ENCODE data around the gene CCDC80.
"Not testable (repeated sequence)": the region's sequence is repeated elsewhere in the genome, so short reads cannot be mapped to it uniquely, and the experiment has no call there.

Gene CCDC80

DNA sequence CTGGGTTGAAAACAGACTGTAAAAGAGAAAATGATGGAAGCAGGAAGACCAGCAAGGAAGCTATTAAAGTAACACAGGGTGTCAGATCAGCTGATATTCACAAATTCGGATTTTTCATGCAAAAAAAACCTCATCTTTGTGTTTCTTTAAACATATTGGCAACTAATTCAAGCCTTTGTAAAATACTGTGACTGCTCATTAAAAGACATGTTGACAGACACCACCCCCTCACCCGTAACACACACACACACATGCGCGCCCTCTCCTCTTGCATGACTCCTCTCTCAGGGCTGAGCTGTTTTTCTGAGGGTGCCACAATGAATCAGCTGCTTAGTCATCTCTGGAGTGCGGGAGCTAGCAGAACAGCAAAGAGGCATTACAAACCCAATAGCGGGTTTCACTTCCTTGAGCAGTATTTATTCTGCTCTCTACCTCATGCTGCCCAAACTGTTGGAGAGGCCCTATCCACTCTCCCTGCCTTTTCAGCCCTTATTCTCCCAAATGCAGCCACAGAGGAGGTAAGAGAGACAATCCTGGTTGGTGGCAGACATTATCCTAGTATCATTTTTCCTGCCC is 35.8 kb upstream of the CCDC80 start:
- peaks cover 62% of the 10 kb centered on the region for H3K4me1 Mint-ChIP-seq
- H3K27me3 Mint-ChIP-seq, result no peaks in the 10 kb centered on the region
- peaks cover 4% of the 10 kb centered on the region for H3K36me3 Mint-ChIP-seq (ENCODE audit: insufficient read depth)
- peak overlapping the region; percentile 25 for H3K4me3 Mint-ChIP-seq
- DNase-seq (ENCODE audit: low spot score in 2 of 2), result peak; percentile 22 to 72
- ATAC-seq (replicated peaks; ENCODE audit: extremely low read depth, poor library complexity, severe bottlenecking), result peak; percentile 72
- no peaks in the 10 kb centered on the region for H3K9me3 Mint-ChIP-seq
- peak overlapping the region; percentile 88 for H3K27ac Mint-ChIP-seq (ENCODE audit: low read depth)

DNA sequence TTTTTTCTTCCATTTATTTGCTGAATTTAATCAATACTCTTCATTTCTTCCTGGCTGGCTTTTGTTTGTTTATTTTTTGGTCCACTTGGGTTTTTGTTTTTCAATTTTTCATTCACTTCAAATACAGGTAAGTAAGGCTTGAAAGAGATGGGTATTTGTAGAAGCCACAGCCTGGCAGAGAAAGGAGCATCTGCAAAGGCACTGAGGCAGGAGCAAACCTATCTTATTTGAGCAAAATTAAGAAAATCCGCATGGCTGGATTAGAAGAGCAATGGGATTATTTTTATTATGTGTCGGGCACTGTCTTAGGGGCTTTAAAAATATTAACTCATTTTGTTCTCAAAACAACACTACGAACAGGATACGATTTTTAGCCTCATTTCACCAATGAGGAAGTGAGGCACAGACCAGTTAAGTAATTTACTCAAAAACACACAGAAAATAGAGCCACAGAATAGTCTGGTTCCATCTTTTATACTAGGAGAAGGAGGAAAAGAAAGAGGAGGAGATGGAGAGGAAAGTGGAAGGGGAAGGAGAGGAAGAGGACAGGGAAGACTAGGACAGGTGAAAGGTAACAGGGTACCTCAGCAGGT is 35.1 kb upstream of the CCDC80 start:
- Mint-ChIP-seq H3K9me3 (no peaks in the 10 kb centered on the region), H3K27ac (ENCODE audit: low read depth) (peak overlapping the region; percentile 88), H3K36me3 (ENCODE audit: insufficient read depth) (peaks cover 4% of the 10 kb centered on the region), H3K27me3 (no peaks in the 10 kb centered on the region), H3K4me3 (peak overlapping the region; percentile 25), H3K4me1 (peaks cover 67% of the 10 kb centered on the region)
- DNase-seq (ENCODE audit: low spot score in 2 of 2) (no peak), ATAC-seq (replicated peaks; ENCODE audit: extremely low read depth, poor library complexity, severe bottlenecking) (no peak)

DNA sequence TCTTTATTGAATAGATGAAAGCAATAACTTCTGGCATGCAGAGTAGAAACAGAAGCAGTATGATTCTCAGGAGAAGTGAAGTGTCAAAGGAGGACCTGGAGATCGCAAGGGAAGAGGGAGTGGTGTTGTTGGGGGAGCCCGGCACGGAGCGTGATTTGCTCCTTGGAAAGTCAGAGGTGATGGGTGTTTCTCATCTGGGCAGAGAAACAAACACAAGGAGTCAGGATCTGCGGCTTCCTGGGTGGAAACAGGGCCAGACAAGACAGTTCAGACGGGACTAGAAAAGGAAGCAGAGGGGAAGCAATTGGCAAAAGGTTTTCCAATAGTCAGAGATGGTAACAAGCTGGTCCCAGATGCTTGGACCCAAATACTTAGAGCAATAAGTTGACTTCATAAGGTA is 34.4 kb upstream of the CCDC80 start:
- no peak overlapping the region for H3K4me3 Mint-ChIP-seq
- DNase-seq (ENCODE audit: low spot score in 2 of 2), result no peak
- H3K27me3 Mint-ChIP-seq, result no peaks in the 10 kb centered on the region
- H3K4me1 Mint-ChIP-seq, result peaks cover 73% of the 10 kb centered on the region
- no peak for ATAC-seq (replicated peaks; ENCODE audit: extremely low read depth, poor library complexity, severe bottlenecking)
- peaks cover 4% of the 10 kb centered on the region for H3K36me3 Mint-ChIP-seq (ENCODE audit: insufficient read depth)
- no peaks in the 10 kb centered on the region for H3K9me3 Mint-ChIP-seq
- peak overlapping the region; percentile 88 for H3K27ac Mint-ChIP-seq (ENCODE audit: low read depth)

DNA sequence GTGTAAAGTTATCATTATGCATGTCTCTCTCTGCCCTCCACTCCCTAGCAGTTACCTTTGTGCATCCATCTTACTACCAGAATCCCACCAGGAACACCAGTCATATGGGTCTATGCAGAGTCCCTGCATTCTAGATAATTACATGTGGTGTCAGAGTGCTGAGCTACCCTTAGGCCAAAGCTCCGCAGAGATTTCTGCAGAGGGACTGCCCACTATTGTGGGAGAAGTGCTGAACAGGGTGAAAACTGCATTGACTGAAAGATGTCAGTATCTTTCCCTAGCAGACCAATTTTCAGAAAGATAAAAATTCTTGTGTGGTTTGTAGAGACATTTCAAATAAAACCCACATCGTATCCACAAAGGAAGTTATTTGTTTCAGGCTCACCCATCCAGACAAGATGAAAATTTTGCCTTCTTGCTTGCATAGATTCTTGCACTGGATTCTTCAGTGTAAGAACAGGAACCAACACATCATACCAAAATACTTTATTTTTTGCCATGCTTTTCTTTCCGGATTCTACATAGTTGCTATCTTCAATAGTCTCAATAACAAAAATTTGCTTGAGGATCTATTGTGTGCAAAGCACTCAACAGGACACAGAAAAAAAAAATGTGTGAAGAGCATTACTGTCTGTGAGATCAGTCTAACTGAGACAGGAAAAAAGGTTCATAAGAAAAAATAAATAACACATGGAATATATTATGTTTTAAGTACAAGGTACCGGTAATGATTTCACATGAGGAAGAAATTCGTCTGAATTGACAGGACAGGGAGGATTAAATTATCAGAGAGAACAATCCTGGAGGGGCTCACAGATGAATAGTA is 32.0 kb upstream of the CCDC80 start:
- peaks cover 81% of the 10 kb centered on the region for H3K4me1 Mint-ChIP-seq
- peak overlapping the region; percentile 92 for H3K27ac Mint-ChIP-seq (ENCODE audit: low read depth)
- peak overlapping the region; percentile 44 for H3K4me3 Mint-ChIP-seq
- DNase-seq (ENCODE audit: low spot score in 2 of 2) (peak in 1 of 2 donors; percentile 16), ATAC-seq (replicated peaks; ENCODE audit: extremely low read depth, poor library complexity, severe bottlenecking) (peak; percentile 53)
- H3K27me3 Mint-ChIP-seq, result no peaks in the 10 kb centered on the region
- peaks cover 3% of the 10 kb centered on the region for H3K36me3 Mint-ChIP-seq (ENCODE audit: insufficient read depth)
- H3K9me3 Mint-ChIP-seq, result no peaks in the 10 kb centered on the region

DNA sequence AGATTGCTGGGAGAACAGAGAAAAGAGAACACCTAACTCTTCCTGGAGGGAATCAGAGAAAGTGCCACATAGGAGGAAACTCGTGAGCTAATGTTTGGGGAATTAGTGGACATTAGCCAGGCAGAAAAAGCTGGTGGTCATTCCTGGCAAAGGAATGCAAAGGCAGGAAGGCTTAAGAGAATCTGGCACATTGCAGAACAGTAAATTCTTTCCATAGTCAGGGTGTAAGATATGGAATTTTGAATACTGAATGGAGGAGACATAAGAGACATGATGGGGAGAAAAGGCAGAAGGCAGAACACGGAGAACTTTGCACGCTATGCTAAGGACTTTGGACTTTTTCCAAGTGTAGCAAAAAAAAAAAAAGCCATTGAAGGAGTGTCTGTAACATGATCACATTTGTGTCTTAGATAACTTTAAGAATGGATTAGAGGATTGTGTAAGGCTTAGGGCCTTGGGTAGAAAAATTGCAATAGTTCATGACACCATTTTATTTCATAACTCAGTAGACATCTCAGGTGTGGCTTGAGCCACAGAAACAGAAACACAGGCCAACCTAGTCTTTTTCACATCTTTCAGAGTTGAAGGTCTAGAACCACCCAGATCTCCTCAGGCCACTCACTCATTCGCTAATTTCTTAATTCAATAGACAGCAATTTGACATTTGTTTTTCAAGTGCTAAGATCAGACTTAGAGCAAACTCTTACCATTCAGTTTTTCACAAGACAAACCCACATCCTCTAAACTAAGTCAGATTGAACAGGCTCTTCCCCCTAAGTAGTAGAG is 31.2 kb upstream of the CCDC80 start:
- Mint-ChIP-seq H3K36me3 (ENCODE audit: insufficient read depth) (peaks cover 3% of the 10 kb centered on the region), H3K4me3 (peak overlapping the region; percentile 44), H3K4me1 (peaks cover 81% of the 10 kb centered on the region), H3K9me3 (no peaks in the 10 kb centered on the region), H3K27ac (ENCODE audit: low read depth) (peak overlapping the region; percentile 92), H3K27me3 (no peaks in the 10 kb centered on the region)
- peak; percentile 78 for ATAC-seq (replicated peaks; ENCODE audit: extremely low read depth, poor library complexity, severe bottlenecking)
- DNase-seq (ENCODE audit: low spot score in 2 of 2), result peak in 1 of 2 donors; percentile 17

DNA sequence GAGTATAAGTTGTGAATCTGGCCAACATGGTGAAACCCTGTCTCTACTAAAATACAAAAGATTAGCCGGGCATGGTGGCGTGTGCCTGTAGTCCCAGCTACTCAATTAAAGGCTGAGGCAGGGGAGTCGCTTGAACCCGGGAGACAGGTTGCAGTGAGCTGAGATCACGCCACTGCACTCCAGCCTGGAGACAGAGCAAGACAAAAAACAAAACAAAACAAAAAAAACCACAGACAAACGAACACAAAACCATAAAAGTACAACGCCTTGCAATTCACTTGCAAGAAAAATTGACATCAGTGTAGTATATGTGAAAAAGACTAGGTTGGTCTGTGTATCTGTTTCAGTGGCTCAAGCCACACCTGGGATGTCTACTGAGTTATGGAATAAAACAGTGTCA is 29.9 kb upstream of the CCDC80 start:
- no peaks in the 10 kb centered on the region for H3K27me3 Mint-ChIP-seq
- H3K4me3 Mint-ChIP-seq, result peak overlapping the region; percentile 44
- peaks cover 70% of the 10 kb centered on the region for H3K4me1 Mint-ChIP-seq
- peak overlapping the region; percentile 82 for H3K27ac Mint-ChIP-seq (ENCODE audit: low read depth)
- no peak for ATAC-seq (replicated peaks; ENCODE audit: extremely low read depth, poor library complexity, severe bottlenecking)
- H3K36me3 Mint-ChIP-seq (ENCODE audit: insufficient read depth), result peaks cover 3% of the 10 kb centered on the region
- no peaks in the 10 kb centered on the region for H3K9me3 Mint-ChIP-seq
- DNase-seq (ENCODE audit: low spot score in 2 of 2), result no peak

DNA sequence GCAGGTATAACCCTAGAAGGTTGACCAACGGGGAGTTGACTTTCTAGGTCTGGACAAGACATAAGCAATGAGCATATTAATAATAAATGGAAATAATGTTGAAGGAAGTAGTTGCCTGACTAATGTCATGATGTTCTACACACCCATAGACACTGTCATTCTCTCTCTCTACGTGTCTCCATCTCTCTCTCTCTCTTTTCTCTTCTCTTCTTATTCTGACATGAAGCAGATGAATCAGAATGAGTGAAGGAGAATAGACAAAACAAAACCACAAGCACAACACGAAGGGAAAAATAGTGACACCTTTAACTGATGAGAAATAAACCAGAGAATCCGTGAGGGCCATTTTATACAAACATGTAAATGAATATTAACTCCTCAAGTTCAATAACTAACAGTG is 26.7 kb upstream of the CCDC80 start:
- Mint-ChIP-seq H3K4me3 (no peak overlapping the region), H3K27me3 (no peaks in the 10 kb centered on the region), H3K4me1 (peaks cover 40% of the 10 kb centered on the region), H3K9me3 (no peaks in the 10 kb centered on the region), H3K36me3 (ENCODE audit: insufficient read depth) (peaks cover 1% of the 10 kb centered on the region), H3K27ac (ENCODE audit: low read depth) (peak overlapping the region; percentile 5)
- no peak for DNase-seq (ENCODE audit: low spot score in 2 of 2)
- no peak for ATAC-seq (replicated peaks; ENCODE audit: extremely low read depth, poor library complexity, severe bottlenecking)

DNA sequence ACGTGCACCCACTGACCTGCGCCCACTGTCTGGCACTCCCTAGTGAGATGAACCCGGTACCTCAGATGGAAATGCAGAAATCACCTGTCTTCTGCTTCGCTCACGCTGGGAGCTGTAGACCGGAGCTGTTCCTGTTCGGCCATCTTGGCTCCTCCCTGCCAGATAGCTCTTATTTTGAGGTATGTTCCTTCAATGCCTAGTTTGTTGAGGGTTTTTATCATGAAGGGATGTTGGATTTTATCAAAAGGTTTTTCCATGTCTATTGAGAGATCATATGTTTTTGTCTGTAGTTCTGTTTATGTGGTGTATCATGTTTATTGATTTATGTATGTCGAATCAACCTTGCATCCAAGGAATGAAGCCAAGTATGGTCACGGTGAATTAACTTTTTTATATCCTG is 24.1 kb upstream of the CCDC80 start:
- not testable (repeated sequence) for H3K27me3 Mint-ChIP-seq; ATAC-seq (replicated peaks; ENCODE audit: extremely low read depth, poor library complexity, severe bottlenecking)

DNA sequence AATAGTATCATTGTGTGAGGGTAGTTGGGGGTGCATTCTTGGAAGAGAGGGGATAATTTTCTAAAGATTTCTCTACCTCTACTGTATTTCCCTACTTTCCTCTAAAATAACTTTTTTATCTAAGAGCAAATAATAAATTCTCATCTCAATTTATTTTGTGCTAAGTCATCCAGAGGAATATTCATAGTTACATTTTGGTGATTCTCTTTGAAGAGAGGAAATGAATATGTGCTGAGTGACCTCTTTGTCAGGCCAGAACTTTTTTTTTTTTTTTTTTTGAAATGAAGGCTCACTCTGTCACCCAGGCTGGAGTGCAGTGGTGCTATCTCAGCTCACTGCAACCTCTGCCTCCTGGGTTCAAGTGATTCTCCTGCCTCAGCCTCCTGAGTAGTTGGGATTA is 15.1 kb upstream of the CCDC80 start:
- Mint-ChIP-seq H3K4me1 (peaks cover 5% of the 10 kb centered on the region), H3K27ac (ENCODE audit: low read depth) (no peak overlapping the region), H3K4me3 (no peak overlapping the region), H3K9me3 (no peaks in the 10 kb centered on the region), H3K36me3 (ENCODE audit: insufficient read depth) (no peaks in the 10 kb centered on the region), H3K27me3 (no peaks in the 10 kb centered on the region)
- ATAC-seq (replicated peaks; ENCODE audit: extremely low read depth, poor library complexity, severe bottlenecking), result no peak
- DNase-seq (ENCODE audit: low spot score in 2 of 2), result no peak

More for the DNA sequence above, 24.1 kb upstream of the CCDC80 start:
- not testable (repeated sequence) for H3K9me3 Mint-ChIP-seq; H3K4me3 Mint-ChIP-seq; DNase-seq (ENCODE audit: low spot score in 2 of 2); H3K36me3 Mint-ChIP-seq (ENCODE audit: insufficient read depth); H3K27ac Mint-ChIP-seq (ENCODE audit: low read depth)
- peaks cover 17% of the 10 kb centered on the region for H3K4me1 Mint-ChIP-seq

DNA sequence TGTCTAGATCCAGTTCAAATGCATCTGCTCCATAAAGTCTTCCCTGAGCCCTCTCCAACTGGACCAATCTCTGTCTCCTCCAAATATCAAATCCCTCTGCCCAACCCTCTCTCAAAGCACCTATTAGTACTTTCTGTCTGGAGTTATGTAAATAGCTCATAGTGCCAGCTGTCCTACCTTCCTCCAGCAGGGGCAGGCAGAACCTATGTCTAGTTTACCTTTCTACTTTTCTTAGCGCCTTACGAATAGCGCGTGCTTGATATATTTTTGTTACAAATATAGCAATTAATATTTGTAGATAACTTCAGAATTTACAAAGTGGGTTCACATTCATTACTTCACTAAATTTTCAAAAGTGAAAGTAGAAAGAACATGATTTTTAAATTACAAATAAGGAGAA is 14.0 kb upstream of the CCDC80 start:
- H3K27me3 Mint-ChIP-seq, result no peaks in the 10 kb centered on the region
- no peak for DNase-seq (ENCODE audit: low spot score in 2 of 2)
- H3K9me3 Mint-ChIP-seq, result no peaks in the 10 kb centered on the region
- no peak overlapping the region for H3K4me3 Mint-ChIP-seq
- no peaks in the 10 kb centered on the region for H3K36me3 Mint-ChIP-seq (ENCODE audit: insufficient read depth)
- ATAC-seq (replicated peaks; ENCODE audit: extremely low read depth, poor library complexity, severe bottlenecking), result no peak
- H3K27ac Mint-ChIP-seq (ENCODE audit: low read depth), result no peak overlapping the region
- H3K4me1 Mint-ChIP-seq, result peaks cover 5% of the 10 kb centered on the region

DNA sequence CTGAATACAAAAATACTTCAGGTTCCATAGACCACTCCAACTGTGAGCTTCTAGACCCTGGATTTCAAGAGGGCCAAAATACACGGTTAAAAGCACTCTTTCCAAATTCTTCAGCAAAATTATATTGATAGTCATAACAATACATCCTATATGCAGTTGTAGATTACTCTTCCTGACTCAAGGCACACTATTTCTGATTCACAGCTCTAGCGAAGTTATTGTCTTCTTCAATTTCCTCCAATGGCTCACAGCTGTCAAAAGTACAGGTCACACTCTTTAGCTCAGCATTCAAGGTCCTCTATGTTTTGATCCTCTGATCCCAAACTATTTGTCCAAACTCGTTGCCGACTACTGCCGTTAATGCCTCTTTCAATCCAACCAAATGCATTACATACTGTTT is 13.5 kb upstream of the CCDC80 start:
- Mint-ChIP-seq H3K36me3 (ENCODE audit: insufficient read depth) (no peaks in the 10 kb centered on the region), H3K9me3 (no peaks in the 10 kb centered on the region), H3K27ac (ENCODE audit: low read depth) (no peak overlapping the region), H3K27me3 (no peaks in the 10 kb centered on the region), H3K4me3 (no peak overlapping the region), H3K4me1 (peaks cover 5% of the 10 kb centered on the region)
- DNase-seq (ENCODE audit: low spot score in 2 of 2) (no peak), ATAC-seq (replicated peaks; ENCODE audit: extremely low read depth, poor library complexity, severe bottlenecking) (no peak)

DNA sequence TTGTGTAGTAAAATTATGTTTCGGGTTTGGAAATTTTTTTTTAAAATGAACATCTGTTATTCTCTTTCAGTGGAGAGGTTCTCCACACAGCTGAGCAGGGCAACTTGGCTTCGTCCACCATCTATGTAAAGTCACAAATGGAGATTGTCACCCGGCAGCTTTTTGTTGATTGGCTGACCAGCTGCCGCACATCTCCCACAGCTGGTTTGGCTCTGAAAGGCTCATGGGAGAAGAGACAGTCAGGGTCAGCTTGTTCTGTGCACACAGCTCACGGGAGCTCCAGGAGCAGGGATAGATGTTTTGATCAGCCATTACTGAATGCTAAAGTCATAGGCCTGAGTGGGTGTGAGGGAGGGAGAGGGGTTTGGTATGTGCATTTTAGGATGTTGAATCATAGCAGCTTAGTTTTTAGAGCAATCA is 12.9 kb upstream of the CCDC80 start:
- DNase-seq (ENCODE audit: low spot score in 2 of 2) (no peak), ATAC-seq (replicated peaks; ENCODE audit: extremely low read depth, poor library complexity, severe bottlenecking) (no peak)
- Mint-ChIP-seq H3K9me3 (no peaks in the 10 kb centered on the region), H3K27me3 (no peaks in the 10 kb centered on the region), H3K4me3 (no peak overlapping the region), H3K4me1 (peaks cover 7% of the 10 kb centered on the region), H3K36me3 (ENCODE audit: insufficient read depth) (no peaks in the 10 kb centered on the region), H3K27ac (ENCODE audit: low read depth) (no peak overlapping the region)
